Endometrium (tissue), 2 donors: ENCODE data around the gene ZFAND4.
"Not testable (repeated sequence)": the region's sequence is repeated elsewhere in the genome, so short reads cannot be mapped to it uniquely, and the experiment has no call there.

Experiments
- FAIRE-seq: peaks from 2 replicates; lab custom pipeline; 2012; peaks lifted over from hg19 to GRCh38; lab: Jason Lieb, UNC
- donor health status: control.
- donor health status: control.

The ZFAND4 gene

DNA sequence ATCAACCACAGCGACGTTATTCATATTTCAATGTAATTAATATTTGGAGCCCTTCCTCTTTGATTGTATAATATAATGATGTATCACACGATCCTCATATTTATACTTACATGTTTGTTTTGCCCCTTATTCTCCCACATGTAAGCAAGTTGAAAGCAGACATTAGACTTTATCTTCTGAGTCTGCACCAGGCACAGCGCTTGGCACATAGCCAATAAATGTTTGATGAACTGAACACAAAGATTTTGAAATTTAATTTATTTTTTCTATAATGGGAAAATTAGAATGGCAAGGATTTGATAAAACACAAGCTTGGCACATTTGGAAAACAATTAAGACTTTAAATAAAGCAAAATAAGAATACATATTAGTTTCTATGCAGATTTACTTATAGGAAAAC, 31.6 kb downstream of the ZFAND4 start:
- no peak for FAIRE-seq

DNA sequence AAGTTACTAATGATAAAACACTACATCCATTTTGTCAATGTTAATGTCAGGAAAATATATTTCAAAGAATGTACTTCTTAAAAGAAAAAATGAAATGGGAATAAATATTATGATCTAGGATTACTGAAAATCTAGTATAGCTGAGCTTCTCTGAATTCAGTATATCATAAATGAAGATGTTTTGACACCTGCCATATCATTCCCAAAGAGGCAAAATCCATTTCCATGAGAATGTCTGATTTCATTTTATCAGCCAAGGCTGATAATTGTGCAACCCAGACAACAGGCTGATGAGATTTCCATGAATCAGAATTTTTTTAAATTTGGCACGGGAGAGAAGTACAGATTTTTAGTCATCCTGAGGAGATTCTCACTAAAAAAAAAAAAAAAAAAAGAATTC, 32.5 kb downstream of the ZFAND4 start:
- FAIRE-seq: no peak

DNA sequence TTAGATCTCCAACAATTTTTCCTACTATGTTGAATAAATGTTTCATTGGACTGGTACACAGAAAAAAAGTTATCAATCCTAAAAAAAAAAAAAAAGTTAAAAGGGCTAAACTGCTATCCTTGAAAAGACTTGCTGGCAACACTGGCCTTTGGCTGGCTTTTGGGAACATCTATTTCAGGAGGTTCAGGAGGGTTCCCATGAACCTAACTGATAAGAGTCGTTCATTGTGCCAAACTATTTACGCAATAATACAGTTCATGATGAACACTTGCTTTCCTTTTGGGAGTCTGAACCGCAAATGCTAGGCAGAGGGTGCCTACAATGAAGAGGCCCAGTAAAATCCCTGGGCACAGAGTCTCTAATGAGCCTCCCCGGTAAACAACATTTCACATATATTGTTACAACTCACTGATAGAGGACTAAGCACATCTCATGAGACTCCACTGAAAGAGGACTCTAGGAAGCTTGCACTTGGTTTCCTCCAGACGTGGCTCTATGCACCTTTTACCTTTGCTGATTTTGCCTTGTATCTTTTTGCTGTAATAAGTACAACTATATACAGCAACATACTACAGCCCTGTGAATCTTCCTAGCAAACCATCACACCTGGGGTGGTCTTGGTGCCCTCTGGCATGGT, 45.0 kb downstream of the ZFAND4 start:
- no peak for FAIRE-seq

DNA sequence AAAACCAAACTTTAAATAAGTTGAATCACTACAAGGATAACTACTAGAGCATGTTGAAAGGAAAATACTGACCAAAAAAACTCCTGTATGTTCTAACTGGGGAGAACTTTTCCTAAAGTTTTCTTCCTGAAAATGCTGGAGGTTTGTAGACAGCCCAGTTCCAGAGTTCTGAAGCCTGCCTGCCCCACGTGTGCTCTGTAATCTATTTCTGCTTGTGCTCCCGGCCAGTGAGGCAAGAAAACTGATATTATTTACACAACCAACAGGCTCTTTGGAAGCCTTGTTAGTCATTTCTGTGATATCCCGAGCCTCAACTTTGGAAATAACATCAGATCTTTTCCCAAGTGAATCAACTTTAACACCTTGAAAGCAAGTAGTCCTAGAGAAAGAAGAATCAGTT, 46.7 kb downstream of the ZFAND4 start:
- FAIRE-seq: no peak

DNA sequence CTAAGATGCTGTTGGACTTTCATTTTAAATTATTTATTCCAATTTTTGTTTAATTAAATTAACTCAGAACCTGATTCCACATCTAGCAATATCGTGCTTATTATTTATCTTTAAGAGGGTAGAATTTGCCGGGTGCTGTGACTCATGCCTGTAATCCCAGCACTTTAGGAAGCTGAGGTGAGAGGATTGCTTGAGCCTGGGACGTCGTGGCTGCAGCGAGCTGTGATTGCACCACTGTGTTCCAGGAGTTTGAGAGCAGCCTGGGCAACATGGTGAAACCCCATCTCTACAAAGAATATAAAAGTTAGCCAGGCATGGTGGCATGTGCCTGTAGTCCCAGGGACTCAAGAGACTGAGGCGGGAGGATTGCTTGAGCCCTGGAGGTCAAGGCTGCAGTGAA, 47.8 kb downstream of the ZFAND4 start:
- no peak for FAIRE-seq

DNA sequence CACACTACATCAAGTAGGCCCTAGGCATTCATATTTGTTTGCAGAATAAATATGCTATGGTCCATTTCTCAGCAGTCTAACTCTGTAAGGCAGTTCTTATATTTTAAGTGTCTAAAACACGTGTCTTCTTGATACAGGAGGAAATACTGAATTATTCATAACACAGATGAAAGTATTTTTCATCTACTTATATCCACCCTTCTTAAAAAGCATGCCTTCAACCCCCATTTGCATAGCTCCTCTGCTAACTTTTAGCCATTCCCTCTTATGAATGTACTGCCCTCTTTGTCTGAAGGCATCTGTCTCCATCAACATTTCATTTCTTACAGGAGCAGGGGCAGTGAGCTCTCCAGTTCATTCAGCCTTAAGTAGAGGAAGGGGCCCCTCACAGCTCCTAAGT, 57.7 kb downstream of the ZFAND4 start:
- no peak for FAIRE-seq

DNA sequence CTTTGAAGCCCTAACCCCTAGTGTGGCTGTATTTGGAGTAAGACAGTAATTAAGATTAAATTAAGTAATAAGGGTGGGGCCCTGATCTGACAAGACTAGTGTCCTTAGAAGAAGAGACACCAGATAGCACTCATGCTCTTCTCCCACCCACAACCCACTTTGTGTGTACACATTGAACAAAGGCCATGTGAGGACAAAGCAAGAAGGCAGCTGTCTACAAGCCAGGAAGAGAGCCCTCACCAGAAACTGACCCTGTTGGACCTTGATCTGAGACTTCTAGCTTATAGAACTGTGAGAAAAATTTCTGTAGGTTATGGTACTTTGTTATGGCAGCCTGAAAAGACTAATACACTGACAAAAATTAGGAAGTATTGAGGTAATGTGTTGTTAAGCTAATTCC, 59.8 kb downstream of the ZFAND4 start:
- FAIRE-seq: no peak

DNA sequence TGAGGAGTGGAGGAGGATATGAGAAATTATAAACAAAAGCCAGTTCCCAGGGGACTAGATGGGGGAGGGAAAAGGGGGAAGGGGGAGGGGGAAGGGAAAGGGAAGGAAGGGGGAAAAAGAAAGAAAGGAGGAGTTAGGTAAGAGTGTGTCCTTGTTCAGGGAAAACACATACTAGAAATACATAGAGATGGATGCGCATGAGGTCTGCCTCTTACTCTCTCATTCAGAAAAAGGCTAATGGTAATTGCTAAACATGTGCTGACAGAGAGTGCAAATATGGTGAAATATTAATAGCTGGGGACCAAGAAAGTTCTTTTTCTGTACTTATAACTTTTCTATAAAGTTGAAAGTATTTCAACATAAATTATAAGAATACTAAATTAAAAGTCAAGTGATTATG, 64.5 kb downstream of the ZFAND4 start:
- FAIRE-seq: no peak

DNA sequence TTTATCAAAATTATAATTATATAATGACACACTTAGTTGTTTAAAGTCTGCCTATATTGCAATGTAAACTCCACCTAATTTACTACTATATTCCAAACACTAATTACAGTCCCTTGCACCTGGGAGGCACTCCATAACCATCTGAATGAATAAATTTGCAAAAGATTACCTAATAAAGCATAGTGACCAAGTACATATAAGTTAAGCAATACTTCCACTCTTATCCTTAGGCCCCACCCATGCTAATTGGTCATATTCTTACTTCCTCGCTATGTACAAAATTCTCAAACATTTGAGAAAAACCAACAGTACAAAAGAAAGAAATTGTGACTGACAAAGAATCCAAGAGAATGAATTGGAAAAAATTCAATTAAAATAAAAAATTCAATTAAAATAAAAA, 65.3 kb downstream of the ZFAND4 start:
- no peak for FAIRE-seq

DNA sequence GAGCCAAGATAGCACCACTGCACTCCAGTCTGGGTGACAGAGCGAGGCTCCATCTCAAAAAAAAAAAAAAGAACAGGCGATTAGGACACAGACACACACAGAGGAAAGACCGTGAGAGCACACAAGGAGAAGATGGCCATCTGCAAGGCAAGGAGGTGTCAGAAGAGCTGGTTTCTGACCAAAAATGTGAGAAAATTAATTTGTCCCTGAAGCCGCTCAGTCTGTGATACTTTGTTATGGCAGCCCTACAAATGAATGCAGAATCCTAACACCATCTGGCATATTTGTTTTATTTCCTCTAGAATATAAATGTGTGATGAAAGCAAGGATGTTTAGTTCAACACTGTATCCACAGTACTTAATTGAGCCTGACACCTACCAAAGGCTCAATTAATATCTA, 69.7 kb downstream of the ZFAND4 start:
- FAIRE-seq: no peak

DNA sequence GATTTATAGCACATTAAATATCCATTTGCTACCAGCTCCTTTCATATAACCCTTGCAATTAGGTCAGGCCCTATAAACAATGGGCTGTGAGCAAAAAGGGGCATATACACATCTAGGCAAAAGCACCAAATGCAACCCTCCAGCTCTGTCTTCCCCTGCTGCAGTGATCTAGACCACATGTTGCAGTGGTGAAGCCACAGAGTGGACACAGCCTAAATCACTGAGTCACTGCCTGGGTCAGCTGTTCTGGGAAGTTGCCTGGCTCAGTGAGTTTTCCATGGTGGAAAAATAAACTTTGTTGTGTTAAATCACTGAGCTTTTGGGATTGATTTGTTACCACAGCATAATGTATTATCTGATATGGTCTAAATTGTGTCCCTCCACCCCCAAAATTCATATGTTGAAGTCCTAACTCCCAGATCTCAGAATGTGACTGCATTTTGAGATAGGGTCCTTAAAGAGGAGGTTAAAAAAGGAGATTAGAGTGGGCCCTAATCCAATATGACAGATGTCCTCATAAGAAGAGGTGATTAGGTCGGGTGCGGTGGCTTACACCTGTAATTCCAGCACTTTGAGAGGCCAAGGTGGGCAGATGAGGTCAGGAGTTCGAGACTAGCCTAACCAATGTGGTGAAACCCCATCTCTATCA, 70.4 kb downstream of the ZFAND4 start:
- FAIRE-seq: no peak

DNA sequence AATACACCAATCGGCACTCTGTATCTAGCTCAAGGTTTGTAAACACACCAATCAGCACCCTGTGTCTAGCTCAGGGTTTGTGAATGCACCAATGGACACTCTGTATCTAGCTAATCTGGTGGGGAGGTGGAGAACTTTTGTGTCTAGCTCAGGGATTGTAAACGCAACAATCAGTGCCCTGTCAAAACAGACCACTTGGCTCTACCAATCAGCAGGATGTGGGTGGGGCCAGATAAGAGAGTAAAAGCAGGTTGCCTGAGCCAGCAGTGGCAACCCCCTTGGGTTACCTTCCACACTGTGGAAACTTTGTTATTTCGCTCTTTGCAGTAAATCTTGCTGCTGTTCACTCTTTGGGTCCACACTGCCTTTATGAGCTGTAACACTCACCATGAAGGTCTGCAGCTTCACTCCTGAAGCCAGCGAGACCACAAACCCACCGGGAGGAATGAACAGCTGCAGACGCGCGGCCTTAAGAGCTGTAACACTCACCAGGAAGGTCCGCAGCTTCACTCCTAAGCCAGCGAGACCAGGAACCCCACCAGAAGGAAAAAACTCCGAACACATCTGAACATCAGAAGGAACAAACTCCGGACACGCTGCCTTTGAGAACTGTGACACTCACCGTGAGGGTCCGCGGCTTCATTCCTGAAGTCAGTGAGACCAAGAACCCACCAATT, 71.2 kb downstream of the ZFAND4 start:
- not testable (repeated sequence) for FAIRE-seq

DNA sequence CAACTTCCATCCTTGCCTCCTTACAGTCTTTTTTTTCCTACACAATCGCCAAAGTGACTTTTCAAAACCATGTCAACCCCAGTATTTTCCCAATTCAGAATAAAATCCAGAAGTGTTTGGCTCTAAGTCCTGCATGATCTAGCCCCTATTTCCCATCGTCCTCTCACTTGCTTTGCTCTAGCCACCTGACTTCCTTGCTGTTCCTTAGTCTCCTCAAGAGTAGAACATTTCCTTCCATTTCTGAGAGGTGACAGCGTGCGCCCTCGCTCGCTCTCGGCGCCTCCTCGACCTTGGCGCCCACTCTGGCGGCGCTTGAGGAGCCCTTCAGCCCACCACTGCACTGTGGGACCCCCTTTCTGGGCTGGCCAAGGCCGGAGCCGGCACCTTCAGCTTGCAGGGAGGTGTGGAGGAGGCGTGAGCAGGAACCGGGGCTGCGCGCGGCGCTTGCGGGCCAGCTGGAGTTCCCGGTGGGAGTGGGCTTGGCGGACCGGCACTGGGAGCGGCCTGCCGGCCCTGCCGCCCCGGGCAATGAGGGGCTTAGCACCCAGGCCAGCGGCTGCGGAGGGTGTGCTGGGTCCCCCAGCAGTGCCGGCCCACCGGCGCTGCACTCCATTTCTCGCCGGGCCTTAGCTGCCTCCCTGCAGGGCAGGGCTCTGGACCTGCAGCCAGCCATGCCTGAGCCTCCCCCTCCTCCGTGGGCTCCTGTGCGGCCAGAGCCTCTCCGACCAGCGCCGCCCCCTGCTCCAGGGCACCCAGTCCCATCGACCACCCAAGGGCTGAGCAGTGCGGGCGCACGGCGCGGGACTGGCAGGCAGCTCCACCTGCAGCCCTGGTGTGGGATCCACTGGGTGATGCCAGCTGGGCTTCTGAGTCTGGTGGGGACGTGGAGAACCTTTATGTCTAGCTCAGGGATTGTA, 72.0 kb downstream of the ZFAND4 start:
- not testable (repeated sequence) for FAIRE-seq

DNA sequence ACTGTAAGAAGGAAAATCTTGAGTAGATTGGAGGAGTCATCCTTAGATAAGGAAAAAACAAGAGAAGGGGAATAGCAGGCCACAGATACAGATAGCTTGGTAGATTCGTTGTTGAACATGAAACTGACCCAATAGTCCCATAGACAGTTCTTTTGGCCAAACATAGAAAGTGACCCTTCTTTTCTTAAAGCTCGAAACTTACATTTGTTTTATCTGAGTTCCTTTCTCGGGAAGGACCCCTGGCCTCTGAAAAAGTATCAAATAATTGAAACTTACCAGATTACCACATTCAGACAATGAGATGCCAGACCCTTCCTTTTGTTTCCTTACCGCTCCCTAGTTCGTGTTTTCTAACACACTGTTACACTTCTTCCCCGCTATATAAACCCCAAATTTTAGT, 72.9 kb downstream of the ZFAND4 start:
- FAIRE-seq: no peak

DNA sequence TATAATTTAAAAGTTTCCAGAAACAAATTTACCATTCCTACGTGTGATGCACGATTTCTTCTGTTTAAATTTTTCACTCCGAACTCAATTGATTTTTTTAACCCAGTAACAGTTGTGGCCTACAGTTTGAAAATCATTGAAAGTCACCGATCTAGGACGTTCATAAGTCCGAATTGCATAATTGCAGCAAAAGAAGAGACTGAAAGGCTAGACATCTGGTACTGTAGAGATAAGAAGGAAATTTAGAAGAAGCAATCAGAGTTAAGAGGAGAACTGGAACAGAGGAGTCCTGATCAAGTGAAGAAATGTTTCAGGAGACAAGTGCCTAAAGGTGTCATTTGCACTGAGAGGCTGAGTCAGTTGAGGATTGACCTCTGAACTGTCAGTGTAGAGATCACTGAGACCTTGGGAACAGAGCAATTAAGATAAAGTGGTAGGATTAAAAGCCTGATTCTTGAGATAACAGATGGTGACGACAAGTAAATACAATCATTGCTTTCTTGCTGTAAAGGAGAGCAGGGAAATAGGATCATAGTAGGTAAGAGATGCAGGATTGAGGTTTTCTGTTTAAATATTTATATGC, 73.5 kb downstream of the ZFAND4 start:
- no peak for FAIRE-seq

DNA sequence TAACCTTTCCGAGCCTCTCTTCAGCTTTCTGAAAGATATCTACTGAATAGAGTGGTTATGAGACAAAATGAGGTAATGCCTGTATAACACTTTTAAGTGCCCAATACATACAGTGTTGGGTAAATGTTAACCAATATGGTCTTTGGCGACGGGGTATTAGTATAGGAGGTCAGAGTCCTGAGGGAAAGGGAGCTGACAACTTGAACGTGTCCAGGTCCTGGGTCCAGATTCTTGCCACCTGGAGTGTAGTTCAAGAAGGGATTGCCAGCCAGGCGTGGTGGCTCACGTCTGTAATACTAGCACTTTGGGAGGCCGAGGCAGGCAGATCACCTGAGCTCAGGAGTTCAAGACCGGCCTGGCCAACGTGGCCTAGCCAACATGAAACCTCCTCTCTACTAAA, 76.0 kb downstream of the ZFAND4 start:
- FAIRE-seq: no peak

DNA sequence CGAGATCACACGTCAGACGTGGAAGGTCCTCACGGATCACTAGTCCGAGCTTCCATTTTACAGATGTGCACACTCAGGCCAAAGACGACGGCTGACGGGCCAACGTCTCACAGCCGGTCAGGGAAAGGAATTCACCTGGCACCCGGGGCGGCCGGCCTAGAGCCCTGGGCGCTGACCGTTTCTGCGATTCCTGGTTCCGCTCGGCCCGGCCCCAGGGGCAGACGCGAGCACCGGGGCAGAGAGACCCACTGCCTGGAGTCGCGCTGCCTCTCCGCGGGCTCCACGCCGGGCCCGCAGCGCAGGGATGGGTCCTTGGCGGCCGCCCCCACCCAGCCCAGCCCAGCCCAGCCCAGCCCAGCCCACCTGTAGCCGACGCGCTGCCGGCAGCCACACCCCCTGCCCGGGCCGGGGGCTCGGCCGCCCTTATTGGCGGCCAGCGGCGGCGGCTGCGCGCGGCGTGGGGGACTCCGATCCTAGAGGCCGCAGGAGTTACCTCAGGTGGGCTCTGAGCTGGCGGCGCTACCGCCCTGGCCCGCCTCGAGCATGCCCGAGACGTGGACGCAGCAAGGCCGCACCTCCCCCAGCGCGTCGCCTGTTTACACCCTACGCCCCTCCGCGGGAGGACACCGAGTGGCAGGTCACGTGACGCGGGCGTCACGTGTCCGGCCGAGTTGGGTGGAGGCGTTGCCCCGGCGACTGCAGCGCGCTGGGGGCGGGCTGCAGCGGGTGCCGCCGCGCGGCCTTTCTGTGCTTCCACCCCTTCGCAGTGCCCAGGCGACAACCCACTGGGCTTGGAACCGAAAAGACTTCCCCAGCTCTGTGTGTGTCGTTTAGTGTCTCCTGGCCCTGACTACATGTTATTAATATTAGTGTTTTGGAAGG, 78.1 kb downstream of the ZFAND4 start:
- FAIRE-seq: no peak

DNA sequence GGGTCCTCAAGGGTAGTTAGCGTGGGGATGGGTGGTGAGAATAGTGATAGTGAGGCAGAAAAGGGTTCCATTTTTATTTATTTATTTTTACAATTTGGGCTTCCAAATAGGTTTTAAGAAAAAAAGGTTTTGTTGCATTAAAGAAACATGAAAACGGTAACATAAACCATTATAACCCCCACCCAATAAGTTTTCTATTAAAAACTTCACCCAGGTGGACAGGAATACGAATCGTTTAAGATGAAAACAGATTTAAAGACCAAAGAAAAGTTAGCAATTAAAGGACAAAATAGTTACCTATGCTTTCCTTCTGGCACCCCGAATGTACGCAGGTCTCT, 78.7 kb downstream of the ZFAND4 start:
- FAIRE-seq: no peak

DNA sequence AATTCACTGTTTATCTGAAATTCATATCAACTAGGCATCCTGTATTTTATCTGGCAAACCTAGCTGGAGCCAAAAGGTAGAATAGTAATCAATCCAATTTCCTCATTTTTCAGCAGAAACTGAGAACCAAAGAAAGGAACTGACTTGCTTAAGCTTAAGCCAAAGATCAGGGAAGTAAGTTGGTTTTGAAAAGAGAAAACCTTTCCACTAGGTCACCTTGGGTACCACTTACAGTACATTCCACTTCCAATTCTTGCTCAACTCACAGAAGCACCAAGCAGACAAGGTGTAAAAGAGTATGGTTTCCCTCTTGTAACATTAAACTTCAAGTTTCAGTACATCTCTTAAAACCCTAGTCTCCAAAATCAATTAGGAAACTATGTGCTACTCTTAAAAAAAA, 79.6 kb downstream of the ZFAND4 start:
- FAIRE-seq: no peak

DNA sequence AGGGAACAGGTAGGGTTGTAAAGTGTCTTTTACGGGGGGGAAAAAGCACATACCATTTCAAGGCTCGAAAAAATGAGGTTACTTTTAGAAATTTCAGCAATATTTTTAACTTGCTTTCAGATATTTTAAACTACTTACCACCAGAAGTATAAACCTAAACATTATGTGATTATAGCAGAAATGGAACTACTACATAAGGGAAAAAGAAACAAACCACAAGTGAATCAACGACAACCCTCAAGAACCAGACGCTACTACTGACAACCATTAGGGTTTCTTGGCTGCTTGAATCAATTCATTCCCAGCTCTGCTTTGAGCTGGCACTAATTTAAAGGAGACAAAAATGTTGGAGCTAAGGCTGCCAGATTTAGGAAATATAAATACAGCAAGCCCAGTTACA, 80.1 kb downstream of the ZFAND4 start:
- no peak for FAIRE-seq

DNA sequence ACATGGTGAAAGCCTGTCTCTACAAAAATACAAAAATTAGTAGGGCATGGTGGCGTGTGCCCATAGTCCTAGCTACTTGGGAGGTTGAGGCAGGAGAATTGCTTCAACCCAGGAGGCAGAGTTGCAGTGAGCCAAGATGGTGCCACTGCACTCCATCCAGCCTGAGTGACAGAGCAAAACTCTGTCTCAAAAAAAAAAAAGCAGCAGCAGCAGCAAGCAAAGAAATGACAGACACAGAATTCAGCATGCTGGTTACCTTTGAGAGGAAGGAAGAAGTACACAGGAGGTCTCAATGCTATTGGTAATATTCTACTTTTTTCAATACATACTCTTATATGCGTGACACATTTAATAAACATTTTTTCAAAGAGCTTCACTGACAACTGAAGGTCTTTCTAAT, 81.3 kb downstream of the ZFAND4 start:
- FAIRE-seq: no peak
